Measurements from ENCODE around the gene TAGLN. TPM values are rescaled to one million over a fixed set of nuclear protein-coding genes. Genes with fewer than 3 reads are reported as not detected.

Gene TAGLN
- total and polyA plus RNA-seq, 2 donors (not counting 1 experiment from before 2014, with no cell fraction given) = 824 to 4,435 TPM

- Histone ChIP-seq H4K20me1 (ENCODE audit: control insufficient read depth, extremely low read depth, insufficient read depth, low read length) (no peaks in the 10 kb centered on the region), H3K9me3 (ENCODE audit: control insufficient read depth, insufficient read depth, low read depth, low read length) (no peaks in the 10 kb centered on the region), H3K27me3 (ENCODE audit: control insufficient read depth, insufficient read depth, low read length) (no peaks in the 10 kb centered on the region), H2AFZ (ENCODE audit: low read length) (no peak overlapping the region), H3K4me2 (ENCODE audit: extremely low read depth, insufficient read depth, low read length) (peak overlapping the region; percentile 1), H3K4me3 (replicated peaks in 1 of 4; ENCODE audit: control extremely low read depth in 1 of 4, insufficient read depth in 1 of 4, low read depth in 3 of 4, low read length in 4 of 4) (peak overlapping the region in 1 of 4 experiments; percentile 76), H3K9ac (ENCODE audit: insufficient read depth, low read length) (no peak overlapping the region), H3K36me3 (ENCODE audit: control insufficient read depth, insufficient read depth, low read length) (peaks cover 5% of the 10 kb centered on the region), H3K4me1 (ENCODE audit: control insufficient read depth, extremely low read depth, insufficient read depth, low read length) (peaks cover 21% of the 10 kb centered on the region), H3K79me2 (ENCODE audit: control insufficient read depth, insufficient read depth, low read length) (peaks cover 36% of the 10 kb centered on the region), H3K27ac (ENCODE audit: insufficient read depth, low read length) (peak overlapping the region; percentile 85)
- TF ChIP-seq EZH2 (IDR thresholded peaks at IDR 0.05; ENCODE audit: low read length, missing control alignments) (no peak), CTCF (conservative IDR thresholded peaks at IDR 0.05 in 1 of 2, IDR thresholded peaks at IDR 0.05 in 1 of 2; ENCODE audit: low read depth in 1 of 2, low read length in 2 of 2) (peak; percentile 53 to 58)
- DNase-seq (ENCODE audit: low read depth in 2 of 2) = peak; percentile 45 to 53
These were observed 1.4 kb upstream of the TAGLN start for GRCh38 chr11:117197516-117198456.

DNA sequence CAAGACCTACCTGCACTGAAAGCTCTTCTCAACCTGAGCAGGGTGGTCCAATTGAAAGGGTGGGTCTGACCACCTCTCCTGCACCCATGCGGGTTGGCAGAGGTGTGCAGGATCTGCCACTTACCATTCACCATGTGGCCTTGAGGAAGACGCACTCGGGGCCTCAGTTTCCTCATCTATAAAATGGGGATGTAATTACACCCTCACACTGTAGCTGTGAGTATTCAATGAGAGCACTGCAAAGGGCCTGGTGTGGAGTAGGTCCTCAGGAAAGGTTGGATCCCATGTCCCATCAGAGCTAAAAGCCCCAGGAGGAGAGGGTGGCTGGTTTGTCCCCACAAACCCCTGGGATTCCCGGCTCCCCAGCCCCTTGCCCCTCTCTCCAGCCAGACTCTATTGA is 557 bp upstream of the TAGLN start:
- peaks cover 44% of the 10 kb centered on the region for H3K79me2 ChIP-seq (ENCODE audit: control insufficient read depth, insufficient read depth, low read length)
- no peak overlapping the region for H2AFZ ChIP-seq (ENCODE audit: low read length)
- peak overlapping the region; percentile 9 for H3K9ac ChIP-seq (ENCODE audit: insufficient read depth, low read length)
- H3K9me3 ChIP-seq (ENCODE audit: control insufficient read depth, insufficient read depth, low read depth, low read length) = no peaks in the 10 kb centered on the region
- peak overlapping the region in 2 of 4 experiments; percentile 28 to 76 for H3K4me3 ChIP-seq (replicated peaks in 1 of 4; ENCODE audit: control extremely low read depth in 1 of 4, insufficient read depth in 1 of 4, low read depth in 3 of 4, low read length in 4 of 4)
- DNase-seq (ENCODE audit: low read depth in 2 of 2) = no peak
- TF ChIP-seq CTCF (conservative IDR thresholded peaks at IDR 0.05 in 1 of 2, IDR thresholded peaks at IDR 0.05 in 1 of 2; ENCODE audit: low read depth in 1 of 2, low read length in 2 of 2) = no peak
- no peak for TF ChIP-seq EZH2 (IDR thresholded peaks at IDR 0.05; ENCODE audit: low read length, missing control alignments)
- H4K20me1 ChIP-seq (ENCODE audit: control insufficient read depth, extremely low read depth, insufficient read depth, low read length) = no peaks in the 10 kb centered on the region
- H3K4me1 ChIP-seq (ENCODE audit: control insufficient read depth, extremely low read depth, insufficient read depth, low read length) = peaks cover 26% of the 10 kb centered on the region
- no peaks in the 10 kb centered on the region for H3K27me3 ChIP-seq (ENCODE audit: control insufficient read depth, insufficient read depth, low read length)
- H3K4me2 ChIP-seq (ENCODE audit: extremely low read depth, insufficient read depth, low read length) = peak overlapping the region; percentile 1
- peak overlapping the region; percentile 85 for H3K27ac ChIP-seq (ENCODE audit: insufficient read depth, low read length)
- peaks cover 11% of the 10 kb centered on the region for H3K36me3 ChIP-seq (ENCODE audit: control insufficient read depth, insufficient read depth, low read length)

- H3K9ac ChIP-seq (ENCODE audit: insufficient read depth, low read length) = peak overlapping the region; percentile 79
These were observed 994 bp downstream of the TAGLN start for GRCh38 chr11:117199916-117200812.

More at GRCh38 chr11:117199916-117200812, 994 bp downstream of the TAGLN start:
- peak overlapping the region; percentile 47 to 76 (median 58) for H3K4me3 ChIP-seq (replicated peaks in 1 of 4; ENCODE audit: control extremely low read depth in 1 of 4, insufficient read depth in 1 of 4, low read depth in 3 of 4, low read length in 4 of 4)
- H3K9me3 ChIP-seq (ENCODE audit: control insufficient read depth, insufficient read depth, low read depth, low read length) = no peaks in the 10 kb centered on the region
- peaks cover 16% of the 10 kb centered on the region for H3K36me3 ChIP-seq (ENCODE audit: control insufficient read depth, insufficient read depth, low read length)
- H3K27me3 ChIP-seq (ENCODE audit: control insufficient read depth, insufficient read depth, low read length) = no peaks in the 10 kb centered on the region
- H3K4me1 ChIP-seq (ENCODE audit: control insufficient read depth, extremely low read depth, insufficient read depth, low read length) = peaks cover 37% of the 10 kb centered on the region
- no peak overlapping the region for H2AFZ ChIP-seq (ENCODE audit: low read length)
- no peaks in the 10 kb centered on the region for H4K20me1 ChIP-seq (ENCODE audit: control insufficient read depth, extremely low read depth, insufficient read depth, low read length)
- TF ChIP-seq EZH2 (IDR thresholded peaks at IDR 0.05; ENCODE audit: low read length, missing control alignments) = no peak
- DNase-seq (ENCODE audit: low read depth in 2 of 2) = no peak
- peaks cover 48% of the 10 kb centered on the region for H3K79me2 ChIP-seq (ENCODE audit: control insufficient read depth, insufficient read depth, low read length)
- H3K27ac ChIP-seq (ENCODE audit: insufficient read depth, low read length) = peak overlapping the region; percentile 85
- peak overlapping the region; percentile 86 for H3K4me2 ChIP-seq (ENCODE audit: extremely low read depth, insufficient read depth, low read length)

Measured in fibroblast of lung (primary cell).